Myocyte (in vitro differentiated cells): ENCODE results near the gene CARHSP1. TPM values are rescaled to one million over a fixed set of nuclear protein-coding genes. Genes with fewer than 3 reads are reported as not detected.
"Not testable (repeated sequence)": the region's sequence is repeated elsewhere in the genome, so short reads cannot be mapped to it uniquely, and the experiment has no call there.

Experiments
- DNase-seq: peaks from one replicate; pipeline ENCODE4 v3.0.0-alpha.2; 2012; ENCODE audit warnings: low read depth
- total RNA-seq: library from RNA; depleted of rRNA; stranded (reverse); fragments of >200 nt; gene quantifications from 2 replicates; pipeline ENCODE4 v1.2.3, GENCODE V29; 2014

Gene CARHSP1
- total RNA-seq, 1 donor from 2014 or later: 91.4 TPM

DNA sequence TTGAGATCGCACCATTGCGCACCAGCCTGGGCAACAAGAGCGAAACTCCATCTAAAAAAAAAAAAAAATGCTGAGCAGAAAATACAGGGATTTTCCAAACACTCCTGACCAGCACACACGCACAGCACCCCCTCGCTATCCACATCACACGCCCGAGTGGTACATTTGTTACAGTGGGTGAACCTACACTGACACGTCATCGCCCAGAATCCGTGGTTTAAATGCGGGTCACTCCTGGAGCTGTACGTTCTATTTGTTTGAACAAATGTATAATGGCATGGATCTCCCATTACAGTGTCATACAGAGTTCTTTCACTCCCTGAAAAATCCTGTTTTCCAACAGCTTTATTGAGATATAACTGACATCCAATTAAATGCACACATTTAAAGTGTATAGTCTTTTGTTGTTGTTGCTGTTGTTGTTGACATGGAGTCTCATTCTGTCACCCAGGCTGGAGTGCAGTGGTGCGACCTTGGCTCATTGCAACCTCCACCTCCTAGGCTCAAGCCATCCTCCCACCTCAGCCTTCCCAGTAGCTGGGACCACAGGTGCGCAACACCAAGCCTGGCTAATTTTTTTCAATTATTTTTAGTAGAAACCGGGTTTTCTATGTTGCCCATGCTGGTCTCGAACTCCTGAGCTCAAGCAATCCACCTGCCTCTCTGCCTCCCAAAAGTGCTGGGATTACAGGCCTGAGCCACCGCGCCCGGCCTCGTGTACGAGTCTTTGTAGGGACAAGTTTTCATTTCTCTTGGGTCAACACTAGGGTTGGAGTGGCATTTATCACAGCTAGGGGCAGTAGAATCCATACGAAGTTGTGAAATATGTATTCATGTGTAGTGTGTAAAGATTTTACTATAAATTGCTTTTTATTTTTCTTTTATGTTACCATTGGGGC is 4.4 kb upstream of the CARHSP1 start:
- no peak for DNase-seq

GRCh38 chr16:8872071-8872470 is 3.3 kb upstream of the CARHSP1 start:
- DNase-seq: no peak

- DNase-seq: not testable (repeated sequence)
These were observed 1.1 kb upstream of the CARHSP1 start for GRCh38 chr16:8869988-8870241.

GRCh38 chr16:8869212-8869987 is 594 bp upstream of the CARHSP1 start:
- no peak for DNase-seq

DNA sequence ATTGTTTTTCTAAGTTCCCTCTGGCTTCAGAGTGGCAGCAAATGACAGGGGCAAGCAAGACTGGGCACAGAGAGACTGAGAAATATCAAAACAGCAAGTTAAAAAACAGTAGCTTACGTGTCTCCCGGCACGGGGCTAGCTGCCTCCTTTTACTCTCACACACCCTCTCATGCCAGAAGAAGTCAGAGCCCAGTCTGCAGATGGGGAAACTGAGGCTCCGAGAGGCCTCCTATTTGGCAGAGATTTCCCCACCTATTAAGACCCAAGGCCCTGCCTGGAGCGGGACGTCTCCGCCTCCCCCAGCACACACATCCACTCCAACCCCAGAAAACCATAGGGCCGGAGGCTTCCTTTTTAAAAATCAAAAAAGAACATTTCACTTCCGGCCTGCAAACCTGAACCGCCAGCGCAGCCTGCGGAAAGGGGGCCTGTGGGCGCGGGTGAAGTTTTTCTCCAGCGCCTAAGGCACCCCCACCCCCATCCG is 832 bp downstream of the CARHSP1 start:
- DNase-seq: no peak

DNA sequence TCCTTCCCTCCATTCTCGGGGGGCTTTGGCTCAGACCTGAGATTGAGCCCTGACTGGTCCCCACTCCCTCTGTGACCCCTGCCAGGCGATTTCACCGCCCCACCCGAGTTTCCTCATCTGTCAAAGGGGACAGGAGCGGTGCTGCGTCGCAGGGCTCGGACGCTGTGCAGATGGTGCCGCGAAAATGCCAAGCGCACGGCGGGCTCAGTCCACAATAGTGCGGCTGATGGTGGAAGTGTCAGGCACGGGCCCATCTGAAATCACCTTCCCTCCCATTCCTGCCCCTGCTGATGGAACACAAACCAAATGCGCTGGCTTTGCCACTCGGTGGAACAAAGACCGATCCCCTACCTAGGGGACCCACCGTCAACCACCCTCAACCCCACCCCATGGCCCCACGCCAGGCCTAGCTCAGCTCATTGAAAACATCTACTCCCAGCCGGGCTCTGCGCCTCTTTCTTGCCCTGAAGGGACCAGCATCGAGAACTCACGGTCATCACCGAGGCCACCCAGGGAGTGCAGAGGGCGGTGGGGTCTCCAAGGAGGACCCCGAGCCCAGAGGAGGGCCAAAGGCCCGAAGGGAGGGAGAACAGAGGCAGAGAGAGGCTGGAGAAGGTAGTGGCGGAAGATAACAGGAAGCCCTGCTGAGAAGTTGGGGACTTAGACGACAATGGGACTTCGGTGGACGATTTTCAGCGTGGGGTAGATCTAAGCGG is 1.4 kb downstream of the CARHSP1 start:
- DNase-seq: no peak

DNA sequence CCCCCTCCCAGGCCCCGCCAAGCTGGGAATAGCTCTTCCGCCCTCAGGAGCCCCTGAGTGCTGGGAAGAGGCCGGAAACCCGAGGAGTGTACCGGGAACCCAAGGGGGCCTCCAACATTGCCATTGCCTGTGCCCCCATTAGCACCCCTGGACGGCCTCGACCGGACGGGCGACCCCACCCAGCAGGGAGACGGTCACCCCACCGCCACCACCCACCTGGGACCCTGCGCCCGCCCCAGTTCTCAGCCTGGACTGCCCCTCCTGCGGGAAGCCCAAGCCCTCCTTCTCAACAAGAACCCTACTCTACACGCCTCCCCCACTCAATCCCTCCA is 2.0 kb downstream of the CARHSP1 start:
- no peak for DNase-seq

GRCh38 chr16:8866118-8866883 is 2.5 kb downstream of the CARHSP1 start:
- no peak for DNase-seq

DNA sequence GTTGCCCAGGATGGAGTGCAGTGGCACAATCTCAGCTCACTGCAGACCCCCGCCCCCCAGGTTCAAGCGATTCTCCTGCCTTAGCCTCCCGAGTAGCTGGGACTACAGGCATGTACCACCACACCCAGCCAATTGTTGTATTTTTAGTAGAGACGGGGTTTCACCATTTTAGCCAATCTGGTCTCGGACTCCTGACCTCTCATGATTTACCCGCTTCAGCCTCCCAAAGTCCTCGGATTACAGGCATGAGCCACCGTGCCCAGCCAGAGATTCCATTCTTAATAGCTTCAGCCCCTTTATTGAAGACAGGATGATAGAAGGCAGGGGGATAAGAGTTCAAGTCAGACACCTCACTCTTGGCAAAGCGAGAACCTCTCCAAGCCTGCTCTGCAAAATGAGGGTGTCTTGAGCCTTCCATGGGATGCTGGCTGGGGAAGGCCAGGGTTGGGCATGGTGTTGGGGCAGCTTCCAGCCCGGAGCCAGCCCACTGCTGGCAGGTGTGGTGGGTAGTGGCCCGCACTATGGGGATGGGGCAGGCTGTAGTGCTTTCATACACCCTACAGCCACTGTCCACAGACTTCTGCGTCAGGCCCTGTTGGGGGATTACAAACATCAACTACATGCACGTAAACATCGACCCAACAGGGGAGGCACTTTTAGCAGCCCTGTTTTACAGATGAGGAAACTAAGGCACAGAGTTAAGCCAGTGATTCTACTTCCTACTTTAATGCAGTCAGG is 3.5 kb downstream of the CARHSP1 start:
- no peak for DNase-seq

- DNase-seq: no peak
These were observed 4.2 kb downstream of the CARHSP1 start for GRCh38 chr16:8864480-8865110.

GRCh38 chr16:8863594-8864424 is 5.0 kb downstream of the CARHSP1 start:
- no peak for DNase-seq

DNA sequence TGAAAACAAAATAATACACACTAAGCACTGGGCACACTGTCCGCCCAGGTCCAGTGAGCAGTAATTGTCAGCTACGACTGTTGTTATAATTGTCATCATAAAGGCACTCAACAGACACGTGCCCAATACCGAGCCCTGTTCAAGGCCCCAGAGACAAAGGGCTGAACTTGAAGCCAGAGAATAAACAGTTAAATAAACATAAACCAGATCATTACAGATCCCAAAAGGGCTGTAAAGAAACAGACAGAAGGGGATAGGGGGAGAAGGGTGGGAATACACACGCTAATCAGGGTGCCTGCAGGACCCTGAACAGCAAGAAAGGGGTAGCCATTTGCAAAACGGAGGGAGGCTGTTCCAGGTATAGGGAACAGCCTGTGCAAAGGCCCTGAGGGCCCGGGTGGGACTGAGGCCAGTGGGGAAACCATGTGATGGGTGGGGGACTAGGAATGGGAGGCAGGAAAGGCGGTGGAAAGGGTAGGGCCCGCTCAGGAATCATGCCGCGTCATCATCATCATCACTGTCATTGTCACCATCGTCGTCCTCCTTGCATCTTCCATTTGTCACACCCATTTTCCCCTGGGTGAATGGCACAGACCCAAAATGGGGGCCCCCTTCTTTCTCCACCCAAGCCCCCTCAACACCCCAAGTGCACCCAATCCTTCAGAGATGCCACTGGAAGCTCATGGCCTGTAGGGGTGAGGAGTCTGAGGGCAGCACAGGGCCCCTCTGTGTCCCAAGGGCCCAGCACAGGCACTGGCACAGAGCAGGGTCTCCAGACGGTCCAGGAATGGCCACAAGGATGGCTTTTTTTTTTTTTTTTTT is 6.3 kb downstream of the CARHSP1 start:
- no peak for DNase-seq

DNA sequence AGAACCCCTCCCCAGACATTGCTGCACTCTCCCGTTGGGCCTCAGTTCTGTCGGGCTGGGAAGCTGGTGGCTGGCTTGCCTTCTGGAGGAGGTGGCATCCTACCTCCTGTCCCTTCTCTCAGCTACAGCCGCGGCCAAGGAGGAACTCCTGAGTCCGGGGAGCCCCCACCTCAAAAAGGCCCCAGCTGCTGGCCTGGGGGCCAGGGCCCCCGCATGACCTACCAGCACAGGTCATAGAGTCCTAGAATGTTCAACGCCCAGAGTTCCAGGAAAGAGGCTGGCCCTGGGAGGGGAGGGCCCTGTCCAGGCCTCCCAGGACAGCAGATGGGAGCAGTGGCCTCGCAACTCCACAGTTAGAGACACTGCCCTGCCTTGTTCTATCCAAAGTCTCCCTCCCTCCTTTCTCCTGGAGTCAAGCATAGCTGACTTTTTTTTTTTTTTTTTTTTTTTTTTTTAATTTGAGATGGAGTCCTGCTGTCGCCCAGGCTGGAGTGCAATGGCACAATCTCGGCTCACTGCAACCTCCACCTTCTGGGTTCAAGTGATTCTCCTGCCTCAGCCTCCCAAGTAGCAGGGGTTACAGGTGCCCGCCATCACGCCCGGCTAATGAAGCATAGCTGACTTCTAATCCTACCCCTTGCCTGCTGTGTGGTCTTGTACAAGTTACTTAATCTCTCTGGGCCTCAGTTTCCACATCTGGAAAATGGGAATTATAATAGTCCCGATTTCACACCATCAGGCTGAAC is 7.1 kb downstream of the CARHSP1 start:
- DNase-seq: no peak

DNA sequence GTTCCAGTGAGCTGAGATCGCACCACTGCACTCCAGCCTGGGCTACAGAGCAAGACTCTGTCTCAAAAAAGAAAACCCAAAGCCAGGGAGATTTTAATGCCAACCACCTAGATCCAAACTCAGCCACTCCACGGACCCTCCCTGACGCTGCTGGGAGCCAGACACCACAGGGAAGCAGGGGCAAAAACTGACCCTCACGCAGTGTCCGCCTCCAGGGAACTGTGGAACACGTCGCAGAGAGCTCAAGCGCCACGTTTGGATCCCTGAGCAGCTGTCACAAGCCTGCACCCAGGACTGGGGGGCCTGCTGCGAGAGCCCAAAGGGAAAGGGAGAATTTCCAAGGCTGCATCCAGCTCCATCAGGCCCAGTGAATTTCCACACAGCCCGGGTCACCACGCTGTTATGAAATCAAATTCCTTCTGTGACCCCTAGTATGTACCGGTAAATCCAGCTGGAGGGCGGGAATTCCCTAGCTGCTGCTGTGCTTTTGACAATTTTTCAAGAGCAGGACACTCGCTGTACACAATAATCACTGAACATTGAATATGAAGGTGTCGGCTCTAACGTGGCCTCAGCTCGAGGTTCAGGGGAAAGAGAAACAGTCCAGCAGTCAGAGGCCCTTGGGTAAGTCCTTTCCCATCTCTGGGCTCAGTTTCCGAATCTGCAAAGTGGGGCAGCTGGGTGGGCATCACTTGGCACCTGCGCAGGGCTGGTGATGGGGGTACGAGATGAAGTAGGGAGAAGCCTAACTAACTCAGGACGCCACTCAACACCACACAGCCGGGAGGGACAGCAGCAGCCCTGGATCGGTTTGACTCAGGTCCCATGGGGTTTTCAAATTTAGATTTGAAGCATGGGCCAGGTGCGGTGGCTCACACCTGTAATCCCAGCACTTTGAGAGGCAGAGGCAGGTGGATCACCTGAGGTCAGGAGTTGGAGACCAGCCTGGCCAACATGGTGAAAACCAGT is 8.6 kb downstream of the CARHSP1 start:
- DNase-seq: no peak

- no peak for DNase-seq
These were observed 9.6 kb downstream of the CARHSP1 start for GRCh38 chr16:8858994-8859912.
